GM21529 (cell line): ENCODE results near the gene CIB4.

Source experiments
- ATAC-seq: cut with Tn5 transposase; IDR thresholded peaks from one replicate; pipeline ENCODE4 v1.9.1; 2021; ENCODE audit not compliant: unreplicated experiment

CIB4 gene

DNA sequence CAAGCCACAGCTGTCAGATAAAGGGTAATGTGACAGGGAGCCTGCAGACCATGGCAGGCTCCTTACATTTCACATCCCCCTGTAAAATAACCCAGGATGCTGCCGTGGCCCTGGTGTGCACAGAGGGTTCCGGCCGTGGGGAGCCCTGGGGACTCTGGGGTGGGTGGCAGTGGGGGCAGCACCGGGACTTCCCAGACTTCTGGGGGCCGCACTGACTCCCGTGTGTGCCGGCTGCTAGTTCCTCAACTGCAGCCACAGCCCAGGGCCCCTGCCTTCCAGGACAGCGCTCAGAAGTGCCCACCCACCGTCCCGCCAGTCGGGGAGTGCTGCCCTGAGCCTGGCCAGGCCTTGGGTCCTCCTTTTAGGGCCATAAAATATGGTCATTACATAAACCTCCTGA, 56.5 kb downstream of the CIB4 start:
- no peak for ATAC-seq

- ATAC-seq: no peak
These were observed 57.0 kb downstream of the CIB4 start for GRCh38 chr2:26584191-26584590.

GRCh38 chr2:26583381-26583911, 57.7 kb downstream of the CIB4 start:
- no peak for ATAC-seq

GRCh38 chr2:26582890-26583289, 58.3 kb downstream of the CIB4 start:
- ATAC-seq: no peak

DNA sequence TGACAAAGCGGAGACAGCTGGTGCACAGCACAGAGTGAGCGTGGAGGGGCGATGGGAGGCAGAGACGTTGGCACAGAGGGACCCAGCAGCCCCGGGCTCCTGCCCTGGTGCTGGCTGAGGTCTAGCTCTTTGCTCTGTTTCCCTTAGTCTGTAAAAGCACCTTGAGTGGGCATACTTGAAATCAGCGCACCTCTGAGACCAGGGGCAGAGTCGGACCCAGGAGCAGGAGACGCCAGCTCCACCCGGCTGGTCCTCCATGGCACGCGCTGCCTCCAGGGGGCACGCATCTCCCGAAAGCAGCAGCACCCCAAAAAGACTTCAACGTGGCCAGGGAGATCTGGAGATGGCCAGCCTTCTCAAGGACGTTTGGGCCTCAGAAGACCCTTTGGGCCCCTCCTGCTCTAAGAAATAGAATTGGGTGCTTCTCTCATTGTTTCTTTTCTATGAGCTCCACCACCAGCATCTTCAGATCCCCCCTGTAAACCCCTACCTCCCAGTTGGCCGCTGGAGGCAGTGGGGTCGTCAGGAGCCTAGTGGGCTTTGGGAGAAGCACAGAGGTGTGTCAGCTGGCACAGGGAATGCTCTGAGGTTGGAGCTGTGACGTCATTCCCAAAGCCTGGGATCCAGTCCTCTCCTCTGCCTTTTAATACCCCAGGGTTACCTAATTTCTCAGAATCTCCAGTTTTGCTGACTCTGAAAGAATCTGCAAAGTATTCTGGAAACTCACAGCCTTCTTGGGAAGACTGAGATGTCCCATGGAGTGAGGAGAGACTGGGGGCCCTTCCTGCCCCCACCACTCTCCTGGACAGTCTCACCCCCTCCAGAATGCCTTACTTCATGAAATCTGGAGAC, 58.9 kb downstream of the CIB4 start:
- no peak for ATAC-seq

DNA sequence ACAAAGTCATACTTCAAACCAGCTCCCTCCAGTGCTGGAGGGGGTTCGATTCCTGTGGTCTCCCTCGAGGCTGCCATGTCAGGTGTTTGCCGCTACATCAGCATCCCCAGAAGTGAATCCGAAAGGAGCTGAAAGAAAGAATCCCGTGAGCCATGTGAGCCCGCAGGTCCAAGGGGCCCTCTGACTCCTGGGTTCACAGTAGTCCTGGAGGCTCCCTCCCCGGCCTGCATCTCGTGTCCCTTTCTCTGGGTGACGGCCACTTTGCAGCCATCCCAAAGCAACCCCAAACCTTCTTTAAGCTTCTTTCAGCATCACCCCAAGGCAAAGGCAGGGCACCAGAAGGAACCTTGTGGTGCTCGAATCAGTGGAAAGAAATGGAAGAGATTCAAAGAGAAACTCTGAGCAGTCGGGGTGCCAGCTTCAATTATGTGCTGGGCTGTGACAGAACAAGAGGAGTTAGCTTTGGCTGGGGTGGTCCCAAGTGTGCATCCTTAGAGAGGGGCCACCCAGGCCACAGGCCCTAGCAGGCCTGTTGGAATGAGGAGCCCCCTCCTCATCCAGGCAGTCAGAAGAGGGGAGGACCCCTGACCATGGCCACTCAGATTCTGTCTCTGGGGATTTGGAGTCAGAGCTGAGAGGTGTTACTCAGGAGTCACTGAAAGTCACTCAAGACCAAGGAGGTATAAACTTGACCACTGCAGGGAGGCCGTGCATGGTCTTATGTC, 59.7 kb downstream of the CIB4 start:
- ATAC-seq: no peak

- ATAC-seq: no peak
These were observed 60.4 kb downstream of the CIB4 start for GRCh38 chr2:26580751-26581150.

GRCh38 chr2:26580151-26580550, 61.0 kb downstream of the CIB4 start:
- no peak for ATAC-seq

- ATAC-seq: no peak
These were observed 61.5 kb downstream of the CIB4 start for GRCh38 chr2:26579723-26580040.

DNA sequence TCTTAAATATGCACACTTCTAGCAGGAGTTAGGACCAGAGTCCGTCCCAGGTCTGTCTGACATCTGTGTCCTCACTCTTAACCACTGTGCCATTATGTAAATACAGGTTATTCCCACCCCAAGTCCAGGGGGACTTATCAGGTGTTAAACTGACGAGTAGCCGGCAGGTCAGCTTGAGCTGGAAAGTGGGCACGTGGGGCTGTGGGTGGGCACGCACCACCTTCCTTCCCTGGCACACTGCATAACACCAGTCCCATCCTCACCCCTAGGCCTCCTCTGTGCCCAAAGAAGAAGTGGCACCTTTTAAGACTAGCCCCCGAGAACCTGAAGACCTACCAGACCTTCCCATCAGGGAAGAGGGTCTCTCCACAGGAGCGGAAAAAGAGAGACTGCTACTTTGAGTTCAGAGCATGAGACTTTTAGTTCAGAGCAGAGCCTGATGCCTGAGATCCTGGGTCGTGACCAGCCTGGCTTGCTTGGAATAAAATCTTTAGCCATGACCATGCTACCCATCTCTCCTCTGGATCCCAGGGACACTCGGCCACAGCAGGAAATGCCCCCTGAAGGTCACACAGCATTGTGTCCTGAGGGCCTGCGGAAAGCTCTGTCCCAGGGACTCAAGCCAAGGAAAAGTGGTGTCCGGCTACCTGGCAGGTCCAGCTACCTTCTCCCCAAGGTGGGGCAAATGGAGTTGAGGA, 62.0 kb downstream of the CIB4 start:
- no peak for ATAC-seq

- ATAC-seq: no peak
These were observed 62.6 kb downstream of the CIB4 start for GRCh38 chr2:26578581-26578980.

GRCh38 chr2:26578113-26578458, 63.1 kb downstream of the CIB4 start:
- no peak for ATAC-seq

DNA sequence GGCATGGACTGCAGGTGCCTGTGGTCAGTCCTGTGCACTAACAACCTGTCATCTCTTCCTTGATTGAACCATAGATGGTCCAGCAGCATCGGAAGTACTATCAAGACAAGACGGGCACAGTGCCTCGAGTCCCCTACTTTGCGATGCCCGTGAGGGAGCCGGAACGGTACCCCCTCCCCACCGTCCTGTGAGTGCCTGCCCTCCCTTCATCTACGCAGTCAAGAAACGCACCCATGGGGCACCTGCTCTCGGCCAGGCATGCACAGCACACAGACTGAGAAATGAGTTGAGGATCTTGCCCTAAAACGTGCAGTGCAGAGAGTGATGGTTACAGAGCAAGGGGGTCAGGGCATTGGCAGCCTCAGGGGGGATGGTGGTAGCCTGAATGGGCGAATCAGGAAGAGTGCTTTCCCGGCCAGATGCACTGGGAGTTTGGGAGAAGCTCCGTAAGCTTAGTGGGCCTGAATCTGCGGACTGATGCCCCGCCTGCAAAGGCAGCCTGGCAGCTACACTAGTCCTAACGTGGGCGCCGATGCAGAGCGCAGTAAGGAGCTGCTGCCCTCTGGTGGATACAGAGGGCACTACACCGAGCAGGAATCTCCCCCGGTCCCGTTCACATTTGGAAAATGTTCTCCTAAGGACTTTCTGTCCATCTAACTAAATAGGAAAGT, 63.6 kb downstream of the CIB4 start:
- no peak for ATAC-seq

- ATAC-seq: no peak
These were observed 64.4 kb downstream of the CIB4 start for GRCh38 chr2:26576565-26577441.

- ATAC-seq: no peak
These were observed 65.2 kb downstream of the CIB4 start for GRCh38 chr2:26575836-26576564.

- ATAC-seq: no peak
These were observed 66.1 kb downstream of the CIB4 start for GRCh38 chr2:26574900-26575560.

DNA sequence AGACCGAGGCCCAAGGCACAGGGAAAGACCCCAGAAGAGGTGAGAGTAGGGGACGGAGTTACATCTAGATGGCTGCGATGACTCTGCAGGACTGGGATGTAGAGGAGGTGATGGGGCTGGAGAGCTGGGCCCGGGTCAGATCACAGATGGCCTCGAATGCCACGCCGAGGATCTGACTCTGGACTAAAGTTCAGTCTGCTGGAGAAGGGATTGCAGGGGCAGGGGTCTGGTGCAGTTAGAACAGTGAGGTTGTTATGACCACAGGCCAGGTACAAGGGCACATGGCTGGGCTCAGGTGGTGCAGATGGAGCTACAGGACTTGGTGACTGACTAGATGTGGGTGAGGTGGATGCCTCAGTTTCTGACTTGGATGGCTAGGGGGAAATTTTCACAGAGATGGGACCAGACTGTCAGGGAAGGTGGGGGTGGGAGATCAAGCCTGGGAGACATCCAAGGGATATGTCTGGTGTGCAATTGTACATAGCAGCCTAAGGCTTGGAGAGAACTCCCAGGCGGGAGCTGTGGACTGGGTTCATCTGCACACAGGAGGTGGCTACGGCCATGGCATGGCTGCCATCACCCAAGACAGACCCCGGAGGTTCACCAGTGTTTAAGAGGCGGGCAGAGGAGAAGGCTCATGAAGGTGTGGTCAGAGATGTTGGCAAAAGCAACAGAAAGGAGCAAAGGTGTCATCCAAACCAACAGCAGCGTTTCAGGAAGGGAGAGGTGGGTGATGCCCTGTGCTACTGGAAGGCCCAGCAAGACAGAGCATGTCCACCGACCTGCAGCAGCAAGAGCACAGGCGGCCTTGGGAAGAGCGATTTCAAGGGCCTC, 66.9 kb downstream of the CIB4 start:
- no peak for ATAC-seq

- ATAC-seq: no peak
These were observed 67.8 kb downstream of the CIB4 start for GRCh38 chr2:26573241-26573925.
